Naive thymus-derived CD8-positive, alpha-beta T cell (primary cell): ENCODE data around the gene LZTR1. TPM values are rescaled to one million over a fixed set of nuclear protein-coding genes. Genes with fewer than 3 reads are reported as not detected.
A peak's percentile ranks its signal among the peaks of the same experiment; 100 is the strongest.

Experiments used
- ATAC-seq, 2 donors: fragments of 150-1000 bp; cut with Tn5 transposase in 1 of 2; sonication (Bioruptor Pico), chemical (Tn5 transposase) in 1 of 2; 1 replicate in 1 of 2; 2 replicates in 1 of 2; pipeline ENCODE4 v1.10.0; 2021; ENCODE audit warnings: mild to moderate bottlenecking in 2 of 2, moderate library complexity in 2 of 2
- POLR2A ChIA-PET: fragments of 350-600 bp; sonication (Branson Sonifier 250); formaldehyde crosslinking; loops from one replicate; lab custom pipeline; 2021; ENCODE audit warnings: antibody characterized with exemption; lab: Charles Lee
- DNase-seq, 10 donors: peaks; one replicate each; pipeline versions ENCODE4 v3.0.0 to v3.0.0-alpha.2; 2020 to 2022
- H3K27ac Mint-ChIP-seq, 10 donors: one replicate each; pipeline ENCODE4 v1.8.0; 2020 to 2022; ENCODE audit warnings: mild to moderate bottlenecking in 10 of 10, mixed read lengths in 10 of 10, moderate library complexity in 4 of 10, inconsistent platforms in 1 of 10
- H3K27me3 Mint-ChIP-seq, 5 donors: one replicate each; pipeline ENCODE4 v1.8.0; 2021 to 2022; ENCODE audit warnings: mixed read lengths in 5 of 5
- H3K36me3 Mint-ChIP-seq, 3 donors: one replicate each; pipeline ENCODE4 v1.8.0; 2020 to 2022; ENCODE audit warnings: mixed read lengths in 3 of 3, mild to moderate bottlenecking in 2 of 3, inconsistent platforms in 1 of 3
- H3K4me1 Mint-ChIP-seq, 4 donors: one replicate each; pipeline ENCODE4 v1.8.0; 2021 to 2022; ENCODE audit warnings: mixed read lengths in 4 of 4
- H3K4me3 Mint-ChIP-seq, 10 donors: one replicate each; pipeline ENCODE4 v1.8.0; 2020 to 2022; ENCODE audit warnings: mild to moderate bottlenecking in 10 of 10, mixed read lengths in 10 of 10, moderate library complexity in 6 of 10, inconsistent platforms in 1 of 10
- H3K9me3 Mint-ChIP-seq, 9 donors: one replicate each; pipeline ENCODE4 v1.8.0; 2020 to 2022; ENCODE audit warnings: mixed read lengths in 9 of 9, mild to moderate bottlenecking in 3 of 9, inconsistent platforms in 1 of 9, moderate library complexity in 1 of 9
- polyA plus RNA-seq, 3 donors: library from polyadenylated mRNA; unstranded; fragments of 300-500 nt; fragmentation: Illumina TruSeq; gene quantifications; one replicate each; pipeline ENCODE4 v1.2.3, GENCODE V29; 2021
- total RNA-seq, 8 experiments: library from RNA in 2 of 8; stranded (reverse) in 2 of 8; gene quantifications; one replicate each; pipeline ENCODE4 v1.2.3 and lab custom pipeline; 2021 to 2026

LZTR1 gene
- total and polyA plus RNA-seq, 5 experiments from 2014 or later = 8.6 to 103 (median 14.5) TPM

DNA sequence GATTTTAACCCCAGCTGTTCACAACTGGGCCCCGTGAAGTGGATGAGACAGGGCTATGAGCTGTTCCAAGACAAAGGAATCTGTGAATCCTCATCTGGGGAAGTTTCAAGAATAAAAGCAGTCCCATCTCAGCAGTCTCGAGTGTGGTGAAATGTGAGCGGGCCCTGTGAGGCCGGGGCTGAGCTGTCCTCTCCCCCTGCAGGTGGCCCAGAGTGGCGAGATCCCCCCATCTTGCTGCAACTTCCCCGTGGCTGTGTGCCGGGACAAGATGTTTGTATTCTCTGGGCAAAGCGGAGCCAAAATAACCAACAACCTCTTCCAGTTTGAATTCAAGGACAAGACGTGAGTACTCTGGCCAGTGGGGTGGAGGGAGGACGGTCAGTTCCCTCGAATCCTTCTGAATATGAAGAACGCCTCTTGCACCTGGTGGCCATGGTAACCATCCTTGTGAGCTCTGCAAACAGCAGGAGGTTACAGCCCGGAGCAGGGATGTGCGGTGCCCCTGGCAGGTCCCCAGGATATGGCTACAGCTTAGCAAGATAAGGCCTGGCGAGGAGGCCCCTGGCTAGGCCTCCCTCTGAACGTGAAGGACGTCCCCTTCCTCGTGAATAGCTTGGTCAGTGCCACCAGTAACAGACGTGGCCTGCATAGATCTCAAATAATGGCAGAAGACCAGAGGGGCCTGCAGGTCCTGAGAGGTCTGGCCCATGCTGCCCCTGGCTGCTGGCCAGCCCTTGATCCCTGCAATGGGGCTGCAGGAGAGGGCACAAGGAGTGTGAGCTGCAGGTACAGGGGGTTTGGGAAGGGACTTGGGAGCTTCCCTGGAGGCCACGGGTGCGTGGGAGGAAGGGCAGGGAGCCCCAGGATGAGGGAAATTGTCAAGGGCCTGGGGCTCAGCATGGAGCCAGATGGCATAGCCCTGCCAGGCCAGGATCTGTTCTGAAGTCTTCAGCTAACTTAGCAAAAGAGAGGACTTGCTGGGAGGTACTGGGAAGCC, 8.4 kb downstream of the LZTR1 start:
- H3K4me1 Mint-ChIP-seq = peaks cover 0 to 15% (median 4%) of the 10 kb centered on the region in 4 donors
- peak overlapping the region in 2 of 10 donors; percentile 18 to 67 for H3K27ac Mint-ChIP-seq
- DNase-seq (no peak), ATAC-seq (no peak)
- peaks cover 0 to 33% (median 2%) of the 10 kb centered on the region in 3 donors for H3K36me3 Mint-ChIP-seq
- POLR2A ChIA-PET = interaction anchor here (1.2 to 3.3 kb wide), 3 partner anchors 9 to 12 kb away, joined by 5 to 16 read pairs (median 12); partner anchors contain the start of genes LZTR1 and THAP7
- H3K9me3 Mint-ChIP-seq = no peaks in the 10 kb centered on the region
- no peaks in the 10 kb centered on the region for H3K27me3 Mint-ChIP-seq
- H3K4me3 Mint-ChIP-seq = no peak overlapping the region

DNA sequence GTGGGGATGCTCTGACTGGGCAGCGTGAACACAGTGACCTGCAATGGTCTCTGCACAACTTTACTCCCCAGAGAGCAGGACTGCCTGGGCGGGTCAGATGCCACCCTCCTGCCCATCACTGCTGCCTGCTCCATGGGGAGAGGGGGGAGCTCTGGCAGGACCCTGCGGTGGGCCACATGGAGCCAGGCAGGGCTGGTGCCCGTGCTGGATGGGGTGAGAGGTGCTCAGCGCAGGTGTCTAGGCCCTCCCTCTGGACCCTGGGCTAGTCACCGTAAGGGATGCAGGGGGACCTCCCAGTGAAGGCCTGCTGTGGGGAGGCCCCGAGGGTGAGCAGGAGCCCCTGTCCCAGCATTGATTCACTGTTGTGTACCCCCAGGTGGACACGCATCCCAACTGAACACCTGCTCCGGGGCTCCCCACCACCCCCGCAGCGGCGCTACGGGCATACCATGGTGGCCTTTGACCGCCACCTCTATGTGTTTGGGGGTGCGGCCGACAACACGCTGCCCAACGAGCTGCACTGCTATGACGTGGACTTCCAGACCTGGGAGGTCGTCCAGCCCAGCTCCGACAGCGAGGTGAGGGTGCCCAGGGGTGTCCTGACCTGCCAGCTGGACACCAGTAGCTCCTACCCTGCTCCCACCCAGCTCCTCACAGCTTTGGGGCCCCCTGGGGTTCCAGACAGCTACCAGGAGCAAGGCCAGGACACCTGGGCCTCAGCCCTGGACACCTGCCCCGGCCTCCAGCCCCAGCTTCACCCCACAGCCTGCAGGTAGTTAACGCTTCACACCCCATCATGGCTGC, 9.4 kb downstream of the LZTR1 start:
- ATAC-seq = no peak
- peak in 1 of 10 donors; percentile 42 for DNase-seq
- POLR2A ChIA-PET = interaction anchor here (2.0 to 3.3 kb wide), 2 partner anchors 8 to 10 kb away, joined by 12 to 16 read pairs; partner anchors contain the start of gene LZTR1
- Mint-ChIP-seq H3K9me3 (no peaks in the 10 kb centered on the region), H3K4me3 (no peak overlapping the region), H3K36me3 (peaks cover 0 to 29% (median 2%) of the 10 kb centered on the region in 3 donors), H3K27ac (peak overlapping the region in 1 of 10 donors; percentile 67), H3K27me3 (no peaks in the 10 kb centered on the region), H3K4me1 (peaks cover 0 to 15% (median 4%) of the 10 kb centered on the region in 4 donors)

DNA sequence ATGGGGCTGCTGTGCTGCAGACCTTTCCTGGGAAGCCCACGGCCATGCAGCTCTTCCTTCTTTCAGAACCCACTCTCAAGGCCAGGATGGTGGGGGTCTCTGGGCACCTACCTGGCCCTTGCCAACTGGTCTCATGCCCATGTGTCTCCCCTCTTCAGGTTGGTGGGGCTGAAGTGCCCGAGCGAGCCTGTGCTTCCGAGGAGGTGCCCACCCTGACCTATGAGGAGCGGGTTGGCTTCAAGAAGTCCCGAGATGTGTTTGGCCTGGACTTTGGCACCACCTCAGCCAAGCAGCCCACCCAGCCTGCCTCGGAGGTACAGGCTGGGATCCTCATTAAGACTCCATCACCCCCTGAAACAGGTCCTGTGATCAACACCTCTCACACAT, 10.0 kb downstream of the LZTR1 start:
- peak overlapping the region in 1 of 10 donors; percentile 67 for H3K27ac Mint-ChIP-seq

DNA sequence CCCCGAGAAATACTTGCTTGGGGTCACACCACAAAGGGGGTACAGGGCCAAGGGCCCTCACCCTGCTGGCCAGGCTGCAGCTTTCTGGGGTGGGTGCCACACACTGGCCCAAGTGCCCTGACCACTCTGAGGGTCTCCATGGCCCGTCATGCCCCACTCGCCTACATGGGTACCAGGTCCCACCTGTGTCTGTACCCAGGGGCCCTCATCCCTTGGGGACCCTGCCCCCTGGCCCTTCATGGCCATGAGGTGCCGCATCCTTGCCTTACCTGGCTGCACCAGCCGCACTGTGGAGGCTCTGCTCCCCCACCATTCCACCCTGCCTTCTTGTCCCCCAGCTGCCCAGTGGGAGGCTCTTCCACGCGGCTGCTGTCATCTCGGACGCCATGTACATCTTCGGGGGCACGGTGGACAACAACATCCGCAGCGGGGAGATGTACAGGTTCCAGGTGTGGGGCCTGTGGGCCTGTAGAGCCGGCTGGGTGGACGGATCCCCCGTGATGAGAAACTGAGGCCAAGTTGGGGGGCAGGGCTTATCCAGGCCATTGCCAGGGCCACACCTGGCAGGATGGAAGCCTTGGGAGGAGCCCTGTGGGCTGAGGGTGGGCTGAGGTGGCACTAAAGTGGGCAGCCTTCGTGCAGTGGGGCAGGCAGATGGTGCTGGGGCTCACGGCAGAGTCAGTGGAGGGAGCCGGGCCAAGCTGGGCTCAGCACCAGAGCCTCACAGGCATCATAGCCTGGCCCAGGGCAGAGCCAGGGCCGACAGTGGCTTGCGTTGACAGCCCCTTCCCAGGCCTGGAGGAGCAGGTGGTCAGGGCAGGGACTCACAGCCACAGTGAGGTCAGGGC, 10.6 kb downstream of the LZTR1 start:
- peaks cover 0 to 17% (median 2%) of the 10 kb centered on the region in 3 donors for H3K36me3 Mint-ChIP-seq
- ATAC-seq (no peak), DNase-seq (peak in 1 of 10 donors; percentile 54)
- H3K27ac Mint-ChIP-seq = peak overlapping the region in 1 of 10 donors; percentile 67
- POLR2A ChIA-PET = no interaction called here
- H3K4me1 Mint-ChIP-seq = peaks cover 0 to 15% (median 4%) of the 10 kb centered on the region in 4 donors
- no peak overlapping the region for H3K4me3 Mint-ChIP-seq
- no peaks in the 10 kb centered on the region for H3K9me3 Mint-ChIP-seq
- no peaks in the 10 kb centered on the region for H3K27me3 Mint-ChIP-seq

More for the DNA sequence above, 10.0 kb downstream of the LZTR1 start:
- no peak overlapping the region for H3K4me3 Mint-ChIP-seq
- POLR2A ChIA-PET = interaction anchor here (2.0 to 3.3 kb wide), 2 partner anchors 8 to 10 kb away, joined by 12 to 16 read pairs; partner anchors contain the start of gene LZTR1
- H3K4me1 Mint-ChIP-seq = peaks cover 0 to 15% (median 4%) of the 10 kb centered on the region in 4 donors
- H3K9me3 Mint-ChIP-seq = no peaks in the 10 kb centered on the region
- no peaks in the 10 kb centered on the region for H3K27me3 Mint-ChIP-seq
- no peak for ATAC-seq
- peaks cover 0 to 23% (median 2%) of the 10 kb centered on the region in 3 donors for H3K36me3 Mint-ChIP-seq
- no peak for DNase-seq

DNA sequence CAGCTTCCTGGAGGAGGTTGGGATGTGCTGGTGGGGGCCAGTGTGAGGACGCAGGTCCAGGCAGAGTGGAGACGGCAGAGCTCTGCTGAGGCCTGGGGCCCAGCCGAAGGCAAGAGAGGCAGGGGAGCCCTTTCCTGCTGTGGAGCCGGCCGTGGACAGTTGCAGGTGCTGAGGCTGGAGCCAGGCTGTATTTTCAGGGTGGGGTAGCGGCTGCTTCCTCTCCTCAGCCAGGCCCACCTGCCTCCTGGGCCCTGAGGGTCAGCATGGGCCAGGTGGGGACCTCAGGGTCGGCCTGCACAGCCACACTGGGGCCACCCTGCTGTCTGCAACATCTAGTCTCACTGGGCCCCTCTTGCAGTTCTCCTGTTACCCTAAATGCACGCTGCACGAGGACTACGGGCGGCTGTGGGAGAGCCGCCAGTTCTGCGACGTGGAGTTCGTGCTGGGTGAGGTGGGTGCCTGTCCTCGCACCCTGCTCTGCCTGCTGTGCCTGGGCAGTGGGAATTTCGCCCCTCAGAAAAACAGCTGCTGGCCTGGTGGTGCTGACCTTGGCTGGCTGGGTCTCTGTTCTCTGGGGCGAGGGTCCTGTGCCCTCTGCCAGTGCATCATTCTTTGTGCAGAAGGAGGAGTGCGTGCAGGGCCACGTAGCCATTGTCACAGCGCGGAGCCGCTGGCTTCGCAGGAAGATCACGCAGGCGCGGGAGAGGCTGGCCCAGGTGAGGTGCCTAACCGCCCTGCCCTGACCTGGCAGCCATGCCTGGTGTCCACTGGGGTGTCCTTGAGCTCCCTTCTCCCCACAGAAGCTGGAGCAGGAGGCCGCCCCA, 11.4 kb downstream of the LZTR1 start:
- Mint-ChIP-seq H3K27me3 (no peaks in the 10 kb centered on the region), H3K36me3 (peaks cover 0 to 20% (median 2%) of the 10 kb centered on the region in 3 donors), H3K4me1 (peaks cover 7 to 17% (median 7%) of the 10 kb centered on the region in 4 donors), H3K4me3 (no peak overlapping the region), H3K9me3 (no peaks in the 10 kb centered on the region), H3K27ac (peak overlapping the region in 1 of 10 donors; percentile 19)
- DNase-seq (peak in 1 of 10 donors; percentile 57), ATAC-seq (no peak)
- POLR2A ChIA-PET = interaction anchor here (1.6 kb wide), 1 partner anchor 9 kb away, joined by 5 read pairs; the partner anchor contains the start of gene THAP7

DNA sequence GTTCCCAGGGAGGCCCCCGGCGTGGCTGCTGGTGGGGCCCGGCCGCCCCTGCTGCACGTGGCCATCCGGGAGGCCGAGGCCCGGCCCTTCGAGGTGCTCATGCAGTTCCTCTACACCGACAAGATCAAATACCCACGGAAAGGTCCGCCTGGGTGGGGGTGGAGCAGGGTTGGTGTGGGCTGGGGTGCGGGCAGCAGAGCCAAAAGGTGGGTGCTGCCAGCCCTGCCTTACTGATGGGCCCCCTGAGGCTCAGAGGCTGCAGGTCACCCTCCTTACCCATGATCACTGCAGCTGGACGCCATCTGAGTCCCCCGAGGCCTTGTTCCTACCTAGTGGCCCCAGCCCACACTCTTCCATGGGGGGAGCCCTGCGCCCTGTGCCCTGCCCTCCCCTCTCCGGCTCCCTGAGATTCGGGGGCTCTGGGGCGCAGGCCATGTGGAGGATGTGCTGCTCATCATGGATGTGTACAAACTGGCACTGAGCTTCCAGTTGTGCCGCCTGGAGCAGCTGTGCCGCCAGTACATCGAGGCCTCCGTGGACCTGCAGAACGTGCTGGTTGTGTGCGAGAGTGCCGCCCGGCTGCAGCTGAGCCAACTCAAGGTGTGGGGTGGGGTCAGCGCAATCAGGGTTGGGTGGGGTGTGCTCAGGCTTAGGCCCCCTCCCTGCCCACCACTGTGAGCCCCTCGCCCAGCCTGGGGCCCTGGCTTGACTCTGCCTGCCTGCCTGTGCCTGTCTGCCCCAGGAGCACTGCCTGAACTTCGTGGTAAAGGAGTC, 12.2 kb downstream of the LZTR1 start:
- no peak for ATAC-seq
- Mint-ChIP-seq H3K36me3 (peaks cover 0 to 24% (median 2%) of the 10 kb centered on the region in 3 donors), H3K27ac (peak overlapping the region in 1 of 10 donors; percentile 40), H3K4me3 (no peak overlapping the region), H3K9me3 (no peaks in the 10 kb centered on the region), H3K4me1 (peaks cover 7 to 20% (median 11%) of the 10 kb centered on the region in 4 donors), H3K27me3 (no peaks in the 10 kb centered on the region)
- POLR2A ChIA-PET = interaction anchor here (1.6 kb wide), 1 partner anchor 8 kb away, joined by 5 read pairs; the partner anchor contains the start of gene THAP7
- DNase-seq = peak in 1 of 10 donors; percentile 43

DNA sequence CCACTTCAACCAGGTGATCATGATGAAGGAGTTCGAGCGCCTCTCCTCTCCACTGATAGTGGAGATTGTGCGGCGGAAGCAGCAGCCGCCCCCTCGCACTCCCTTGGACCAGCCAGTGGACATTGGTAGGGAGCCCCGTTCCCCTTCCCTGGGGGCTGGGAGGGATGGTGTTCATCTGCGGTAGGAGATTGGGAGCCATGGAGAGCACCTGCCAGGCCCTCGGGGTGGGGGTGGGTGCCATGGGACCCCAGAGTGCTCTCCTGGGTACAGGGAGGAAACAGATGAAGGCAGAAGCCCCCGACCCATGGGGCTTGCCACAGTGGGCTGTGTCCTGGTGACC, 12.8 kb downstream of the LZTR1 start:
- POLR2A ChIA-PET = interaction anchor here (1.6 kb wide), 1 partner anchor 7 kb away, joined by 5 read pairs; the partner anchor contains the start of gene THAP7
- peak overlapping the region in 2 of 10 donors; percentile 34 to 40 for H3K27ac Mint-ChIP-seq

DNA sequence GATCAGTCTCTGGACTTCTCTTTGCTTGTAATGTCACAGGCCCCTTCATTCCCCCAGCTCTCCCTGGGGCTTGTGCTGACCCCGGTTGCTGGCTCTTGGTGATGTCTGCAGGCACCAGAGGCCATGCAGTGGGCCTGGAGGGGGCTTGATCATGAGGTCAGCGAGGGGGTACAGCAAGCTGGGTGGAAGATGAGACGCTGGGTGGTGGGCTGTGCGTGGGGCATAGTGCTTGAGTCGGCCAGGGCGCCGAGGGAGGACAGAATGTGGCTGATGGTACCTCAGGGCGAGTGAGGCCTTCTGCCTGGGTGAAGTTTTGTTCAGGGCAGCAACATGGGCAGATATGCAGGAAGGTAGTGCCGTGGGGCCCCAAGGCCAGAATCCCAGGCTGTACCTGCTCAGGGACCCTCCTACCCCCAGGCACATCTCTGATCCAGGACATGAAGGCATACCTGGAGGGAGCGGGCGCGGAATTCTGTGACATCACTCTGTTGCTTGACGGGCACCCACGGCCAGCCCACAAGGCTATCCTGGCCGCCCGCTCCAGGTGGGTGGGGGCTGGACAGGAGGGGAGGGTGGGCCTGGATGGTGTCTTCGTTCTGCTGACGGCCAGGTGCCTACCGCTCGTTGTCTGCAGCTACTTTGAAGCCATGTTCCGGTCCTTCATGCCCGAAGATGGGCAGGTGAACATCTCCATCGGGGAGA, 13.4 kb downstream of the LZTR1 start:
- Mint-ChIP-seq H3K4me1 (peaks cover 8 to 20% (median 15%) of the 10 kb centered on the region in 4 donors), H3K9me3 (no peaks in the 10 kb centered on the region), H3K36me3 (peaks cover 0 to 26% (median 0%) of the 10 kb centered on the region in 3 donors), H3K4me3 (no peak overlapping the region), H3K27ac (peak overlapping the region in 2 of 10 donors; percentile 29 to 34), H3K27me3 (no peaks in the 10 kb centered on the region)
- POLR2A ChIA-PET = no interaction called here
- DNase-seq (peak in 1 of 10 donors; percentile 59), ATAC-seq (no peak)

More for the DNA sequence above, 12.8 kb downstream of the LZTR1 start:
- ATAC-seq (no peak), DNase-seq (no peak)
- Mint-ChIP-seq H3K9me3 (no peaks in the 10 kb centered on the region), H3K4me3 (no peak overlapping the region), H3K27me3 (no peaks in the 10 kb centered on the region), H3K4me1 (peaks cover 7 to 18% (median 11%) of the 10 kb centered on the region in 4 donors), H3K36me3 (peaks cover 0 to 24% (median 2%) of the 10 kb centered on the region in 3 donors)

DNA sequence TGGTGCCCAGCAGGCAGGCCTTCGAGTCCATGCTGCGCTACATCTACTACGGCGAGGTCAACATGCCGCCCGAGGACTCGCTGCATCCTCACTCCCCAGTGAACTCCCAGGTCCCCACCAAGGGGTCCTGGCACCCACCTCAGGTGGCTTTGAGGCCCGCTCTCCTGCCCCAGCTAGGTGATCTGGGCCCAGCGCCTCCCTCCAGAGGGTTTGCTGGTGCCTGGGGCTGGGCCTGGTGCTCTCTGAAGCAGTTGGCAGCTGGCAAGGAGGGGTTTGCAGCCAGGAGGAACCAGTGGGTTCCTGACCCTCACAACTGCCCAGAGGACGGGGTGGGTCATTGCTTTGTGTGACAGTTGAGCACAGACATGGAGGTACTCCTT, 13.9 kb downstream of the LZTR1 start:
- Mint-ChIP-seq H3K36me3 (peaks cover 0 to 23% (median 0%) of the 10 kb centered on the region in 3 donors), H3K4me1 (peaks cover 8 to 24% (median 20%) of the 10 kb centered on the region in 4 donors), H3K9me3 (no peaks in the 10 kb centered on the region), H3K27ac (peak overlapping the region in 4 of 10 donors; percentile 29 to 77 (median 52)), H3K4me3 (no peak overlapping the region), H3K27me3 (no peaks in the 10 kb centered on the region)
- POLR2A ChIA-PET = interaction anchor here (0.6 to 1.0 kb wide), 4 partner anchors 10 to 656 kb away, joined by 3 to 4 read pairs (median 3); partner anchors contain the start of gene LZTR1
- ATAC-seq (no peak), DNase-seq (no peak)
